Neural cell (in vitro differentiated cells): Measurements from ENCODE around the gene CCDC106. TPM values are rescaled to one million over a fixed set of nuclear protein-coding genes. Genes with fewer than 3 reads are reported as not detected.
A peak's percentile ranks its signal among the peaks of the same experiment; 100 is the strongest.

Source experiments
- H2AFZ ChIP-seq: fragments of 200-600, 300-800 bp; sonication (generic), shearing (Covaris generic); 2 replicates; pipeline ENCODE4 v1.6.0; 2014; ENCODE audit warnings: low read depth, mild to moderate bottlenecking, antibody characterized with exemption, low read length, moderate library complexity
- H3F3A ChIP-seq: fragments of 200-600 bp; shearing (Covaris generic); 2 replicates; pipeline ENCODE4 v1.6.1; 2016; ENCODE audit warnings: mild to moderate bottlenecking, moderate library complexity, mixed read lengths, antibody characterized with exemption, low read length; ENCODE audit not compliant: insufficient read depth, poor library complexity, severe bottlenecking
- H3K27ac ChIP-seq: fragments of 200-600, 300-800 bp; sonication (generic), shearing (Covaris generic); 2 replicates; pipeline ENCODE4 v1.5.1; 2014; ENCODE audit warnings: mild to moderate bottlenecking, low read length, moderate library complexity
- H3K27me3 ChIP-seq: fragments of 300-800, 200-600 bp; sonication (generic), shearing (Covaris generic); 2 replicates; pipeline ENCODE4 v1.6.0; 2014; ENCODE audit warnings: mild to moderate bottlenecking, low read depth, low read length, moderate library complexity; ENCODE audit not compliant: insufficient read depth
- H3K36me3 ChIP-seq: fragments of 300-800, 200-600 bp; sonication (generic), shearing (Covaris generic); 2 replicates; pipeline ENCODE4 v1.5.1; 2014; ENCODE audit warnings: mild to moderate bottlenecking, antibody characterized with exemption, low read length, moderate library complexity; ENCODE audit not compliant: insufficient read depth
- H3K4me2 ChIP-seq: fragments of 300-800, 200-600 bp; sonication (generic), shearing (Covaris generic); 2 replicates; pipeline ENCODE4 v1.6.0; 2014; ENCODE audit warnings: mild to moderate bottlenecking, low read length
- H3K4me3 ChIP-seq: fragments of 300-800, 200-600 bp; sonication (generic), shearing (Covaris generic); 2 replicates; pipeline ENCODE4 v1.5.1; 2014; ENCODE audit warnings: mild to moderate bottlenecking, low read length, moderate library complexity
- H3K79me2 ChIP-seq: fragments of 200-600 bp; shearing (Covaris generic); replicated peaks from 2 replicates; pipeline ENCODE4 v1.6.0; 2014; ENCODE audit warnings: mild to moderate bottlenecking, low read length, moderate library complexity; ENCODE audit not compliant: insufficient read depth
- H3K9ac ChIP-seq: fragments of 300-800, 200-600 bp; sonication (generic), shearing (Covaris generic); 2 replicates; pipeline ENCODE4 v1.6.1; 2016; ENCODE audit warnings: mild to moderate bottlenecking, low read length, mixed read lengths
- H3K9me2 ChIP-seq: fragments of 200-600 bp; shearing (Covaris generic); 2 replicates; pipeline ENCODE4 v1.6.1; 2016; ENCODE audit warnings: mild to moderate bottlenecking, low read length, mixed read lengths; ENCODE audit not compliant: insufficient read depth
- H3K9me3 ChIP-seq: fragments of 200-600, 300-800 bp; sonication (generic), shearing (Covaris generic); 2 replicates; pipeline ENCODE4 v1.6.1; 2016; ENCODE audit warnings: mild to moderate bottlenecking, mixed run types, low read length, moderate library complexity, mixed read lengths
- H4K20me1 ChIP-seq: fragments of 200-600 bp; shearing (Covaris generic); 2 replicates; pipeline ENCODE4 v1.6.1; 2016; ENCODE audit warnings: mild to moderate bottlenecking, mixed run types; ENCODE audit not compliant: insufficient read depth
- EP300 ChIP-seq: fragments of 450-650 bp; conservative IDR thresholded peaks from 2 replicates; pipeline ENCODE4 v1.6.1; 2014; ENCODE audit warnings: antibody characterized with exemption, mild to moderate bottlenecking, moderate library complexity; ENCODE audit not compliant: poor library complexity, severe bottlenecking
- EZH2 ChIP-seq: fragments of 200-600, 300-800 bp; shearing (Covaris generic), sonication (generic); IDR thresholded peaks from 2 replicates; pipeline ENCODE4 v1.6.1; 2014; ENCODE audit warnings: antibody characterized with exemption, low read length, borderline replicate concordance, mild to moderate bottlenecking; ENCODE audit not compliant: insufficient read depth, poor library complexity, severe bottlenecking
- MXI1 ChIP-seq: fragments of 450-650 bp; conservative IDR thresholded peaks from 2 replicates; pipeline ENCODE4 v1.6.1; 2014; ENCODE audit warnings: antibody characterized with exemption, mild to moderate bottlenecking; ENCODE audit not compliant: poor library complexity, severe bottlenecking
- POLR2AphosphoS5 ChIP-seq: IDR thresholded peaks from 2 replicates; pipeline ENCODE4 v1.6.1; 2012
- RAD21 ChIP-seq: fragments of 450-650 bp; conservative IDR thresholded peaks from 2 replicates; pipeline ENCODE4 v1.6.1; 2014; ENCODE audit warnings: antibody characterized with exemption, mild to moderate bottlenecking, moderate library complexity
- REST ChIP-seq: IDR thresholded peaks from 2 replicates; pipeline ENCODE4 v1.6.1; 2012; ENCODE audit warnings: borderline replicate concordance
- SMC3 ChIP-seq: fragments of 450-650 bp; conservative IDR thresholded peaks from 2 replicates; pipeline ENCODE4 v1.6.1; 2014; ENCODE audit warnings: antibody characterized with exemption, mild to moderate bottlenecking, moderate library complexity; ENCODE audit not compliant: poor library complexity
- TAF1 ChIP-seq: IDR thresholded peaks from 2 replicates; pipeline ENCODE4 v1.6.1; 2012; ENCODE audit warnings: low read depth
- polyA plus RNA-seq: library from polyadenylated mRNA; depleted of rRNA; stranded (reverse); fragments of >200 nt; gene quantifications from 2 replicates; pipeline ENCODE4 v1.2.3, GENCODE V29; 2014
- TF ChIP-seq, protein P1 (sequence below): fragments of 450-650 bp; IDR thresholded peaks from 2 replicates; pipeline ENCODE4 v1.5.1; 2014; ENCODE audit warnings: antibody characterized with exemption, mild to moderate bottlenecking, moderate library complexity; ENCODE audit not compliant: poor library complexity, severe bottlenecking

Gene CCDC106
- polyA plus RNA-seq, 1 donor from 2014 or later, result 33.8 TPM

DNA sequence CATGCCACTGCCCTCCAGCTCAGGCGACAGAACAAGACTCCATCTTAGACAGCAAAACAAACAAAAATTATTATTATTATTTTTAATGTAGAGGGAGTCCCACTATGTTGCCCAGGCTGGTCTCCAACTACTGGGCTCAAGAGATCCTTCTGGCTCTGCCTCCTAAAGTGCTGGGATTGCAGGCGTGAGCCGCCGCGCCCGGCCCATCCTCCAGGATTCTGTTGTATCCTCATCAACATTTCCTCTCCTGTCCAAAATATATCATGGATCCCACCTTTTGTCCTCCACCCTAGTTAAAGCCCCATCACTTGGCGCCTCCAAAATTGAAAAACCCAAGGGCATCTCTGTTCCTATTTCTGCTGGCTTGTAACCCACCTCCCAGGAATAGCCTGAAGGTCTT lies 24.9 kb upstream of the CCDC106 start:
- H3K9me3 ChIP-seq, result no peaks in the 10 kb centered on the region
- no peak overlapping the region for H3K4me3 ChIP-seq
- TF ChIP-seq TAF1 (no peak), EP300 (no peak), MXI1 (no peak), POLR2AphosphoS5 (no peak), EZH2 (no peak), SMC3 (no peak), RAD21 (no peak), REST (no peak)
- TF ChIP-seq, protein P1, sequence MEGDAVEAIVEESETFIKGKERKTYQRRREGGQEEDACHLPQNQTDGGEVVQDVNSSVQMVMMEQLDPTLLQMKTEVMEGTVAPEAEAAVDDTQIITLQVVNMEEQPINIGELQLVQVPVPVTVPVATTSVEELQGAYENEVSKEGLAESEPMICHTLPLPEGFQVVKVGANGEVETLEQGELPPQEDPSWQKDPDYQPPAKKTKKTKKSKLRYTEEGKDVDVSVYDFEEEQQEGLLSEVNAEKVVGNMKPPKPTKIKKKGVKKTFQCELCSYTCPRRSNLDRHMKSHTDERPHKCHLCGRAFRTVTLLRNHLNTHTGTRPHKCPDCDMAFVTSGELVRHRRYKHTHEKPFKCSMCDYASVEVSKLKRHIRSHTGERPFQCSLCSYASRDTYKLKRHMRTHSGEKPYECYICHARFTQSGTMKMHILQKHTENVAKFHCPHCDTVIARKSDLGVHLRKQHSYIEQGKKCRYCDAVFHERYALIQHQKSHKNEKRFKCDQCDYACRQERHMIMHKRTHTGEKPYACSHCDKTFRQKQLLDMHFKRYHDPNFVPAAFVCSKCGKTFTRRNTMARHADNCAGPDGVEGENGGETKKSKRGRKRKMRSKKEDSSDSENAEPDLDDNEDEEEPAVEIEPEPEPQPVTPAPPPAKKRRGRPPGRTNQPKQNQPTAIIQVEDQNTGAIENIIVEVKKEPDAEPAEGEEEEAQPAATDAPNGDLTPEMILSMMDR, result no peak
- H3K27me3 ChIP-seq, result no peaks in the 10 kb centered on the region
- no peaks in the 10 kb centered on the region for H3K36me3 ChIP-seq
- H4K20me1 ChIP-seq, result no peaks in the 10 kb centered on the region
- no peaks in the 10 kb centered on the region for H3K9me2 ChIP-seq
- H3K4me2 ChIP-seq, result no peak overlapping the region
- no peak overlapping the region for H2AFZ ChIP-seq
- H3F3A ChIP-seq, result no peaks in the 10 kb centered on the region
- H3K9ac ChIP-seq, result no peak overlapping the region
- no peak overlapping the region for H3K27ac ChIP-seq
- peaks cover 8% of the 10 kb centered on the region for H3K79me2 ChIP-seq

- no peak overlapping the region for H2AFZ ChIP-seq
- H3K9me2 ChIP-seq, result no peaks in the 10 kb centered on the region
- TF ChIP-seq MXI1 (no peak), SMC3 (no peak), POLR2AphosphoS5 (no peak), EZH2 (no peak), REST (no peak), TAF1 (no peak), RAD21 (no peak), EP300 (no peak)
- TF ChIP-seq, protein P1, result no peak
- H3K9ac ChIP-seq, result peak overlapping the region; percentile 87
- no peaks in the 10 kb centered on the region for H4K20me1 ChIP-seq
- H3K27ac ChIP-seq, result peak overlapping the region; percentile 17
- peak overlapping the region; percentile 73 for H3K4me3 ChIP-seq
- H3F3A ChIP-seq, result no peaks in the 10 kb centered on the region
- H3K79me2 ChIP-seq, result peaks cover 8% of the 10 kb centered on the region
- H3K4me2 ChIP-seq, result no peak overlapping the region
- H3K36me3 ChIP-seq, result no peaks in the 10 kb centered on the region
- no peaks in the 10 kb centered on the region for H3K9me3 ChIP-seq
- no peaks in the 10 kb centered on the region for H3K27me3 ChIP-seq
Observed at GRCh38 chr19:55623561-55623960, 24.5 kb upstream of the CCDC106 start.
